ENCODE results near the gene AGBL2. TPM values are rescaled to one million over a fixed set of nuclear protein-coding genes. Genes with fewer than 3 reads are reported as not detected.

The AGBL2 gene
- total and polyA plus RNA-seq, 11 donors, result 0.03 to 1.4 (median 0.37) TPM; not detected in 6

DNA sequence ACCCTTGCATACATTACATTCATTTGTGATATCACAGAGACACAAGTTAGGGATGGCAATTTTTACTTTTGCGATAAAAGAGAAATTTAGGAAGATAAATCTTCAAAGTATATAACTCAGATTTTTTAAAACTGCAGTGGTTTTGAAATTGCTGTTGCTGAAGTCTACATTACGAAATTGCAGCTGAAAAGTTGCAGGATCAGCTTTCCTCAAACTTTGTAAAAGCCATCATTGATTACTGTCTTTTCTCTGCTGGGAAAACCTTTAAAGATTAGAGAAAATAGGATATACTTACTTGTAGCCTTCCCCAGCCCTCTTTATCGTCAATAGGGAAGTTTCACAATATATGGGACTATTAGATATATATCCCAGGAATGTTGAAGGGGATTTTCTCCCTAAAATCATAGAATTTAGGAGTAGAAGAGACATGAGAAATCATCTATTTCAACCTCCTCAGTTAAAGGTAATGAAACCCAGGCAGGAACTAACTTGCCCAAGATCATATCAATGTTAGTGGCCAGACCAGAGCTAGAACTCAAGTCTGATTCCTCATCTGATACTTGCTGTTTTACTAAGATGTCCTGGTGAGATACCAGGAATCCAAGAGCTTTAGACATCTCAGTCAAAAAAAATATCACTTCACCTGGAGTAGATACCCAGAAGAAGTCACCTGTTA lies 10.4 kb upstream of the AGBL2 start:
- Histone ChIP-seq H3K27me3 (no peaks in the 10 kb centered on the region), H3K9me3 (no peaks in the 10 kb centered on the region), H3K4me1 (peaks cover 0 to 17% (median 8%) of the 10 kb centered on the region in 12 donors), H3K4me3 (no peak overlapping the region), H3K36me3 (peaks cover 0 to 100% (median 100%) of the 10 kb centered on the region in 9 donors), H3K27ac (no peak overlapping the region)
- TF ChIP-seq, protein P1, sequence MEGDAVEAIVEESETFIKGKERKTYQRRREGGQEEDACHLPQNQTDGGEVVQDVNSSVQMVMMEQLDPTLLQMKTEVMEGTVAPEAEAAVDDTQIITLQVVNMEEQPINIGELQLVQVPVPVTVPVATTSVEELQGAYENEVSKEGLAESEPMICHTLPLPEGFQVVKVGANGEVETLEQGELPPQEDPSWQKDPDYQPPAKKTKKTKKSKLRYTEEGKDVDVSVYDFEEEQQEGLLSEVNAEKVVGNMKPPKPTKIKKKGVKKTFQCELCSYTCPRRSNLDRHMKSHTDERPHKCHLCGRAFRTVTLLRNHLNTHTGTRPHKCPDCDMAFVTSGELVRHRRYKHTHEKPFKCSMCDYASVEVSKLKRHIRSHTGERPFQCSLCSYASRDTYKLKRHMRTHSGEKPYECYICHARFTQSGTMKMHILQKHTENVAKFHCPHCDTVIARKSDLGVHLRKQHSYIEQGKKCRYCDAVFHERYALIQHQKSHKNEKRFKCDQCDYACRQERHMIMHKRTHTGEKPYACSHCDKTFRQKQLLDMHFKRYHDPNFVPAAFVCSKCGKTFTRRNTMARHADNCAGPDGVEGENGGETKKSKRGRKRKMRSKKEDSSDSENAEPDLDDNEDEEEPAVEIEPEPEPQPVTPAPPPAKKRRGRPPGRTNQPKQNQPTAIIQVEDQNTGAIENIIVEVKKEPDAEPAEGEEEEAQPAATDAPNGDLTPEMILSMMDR (IDR thresholded peaks at IDR 0.05), result no peak
- no peak for TF ChIP-seq POLR2A (IDR thresholded peaks at IDR 0.05)
- whole genome bisulfite sequencing, 4 donors, result 90 to 97% (median 95%) methylated on average over 3 of the region's 3 CpGs
- ATAC-seq, result no peak
- intact Hi-C loops (cut with DNase I), result loop anchor here in 1 of 10 donors (10.0 kb wide), 1 partner anchor 89 kb away; no protein-coding TSS in a partner anchor
- DNase-seq, result no peak

DNA sequence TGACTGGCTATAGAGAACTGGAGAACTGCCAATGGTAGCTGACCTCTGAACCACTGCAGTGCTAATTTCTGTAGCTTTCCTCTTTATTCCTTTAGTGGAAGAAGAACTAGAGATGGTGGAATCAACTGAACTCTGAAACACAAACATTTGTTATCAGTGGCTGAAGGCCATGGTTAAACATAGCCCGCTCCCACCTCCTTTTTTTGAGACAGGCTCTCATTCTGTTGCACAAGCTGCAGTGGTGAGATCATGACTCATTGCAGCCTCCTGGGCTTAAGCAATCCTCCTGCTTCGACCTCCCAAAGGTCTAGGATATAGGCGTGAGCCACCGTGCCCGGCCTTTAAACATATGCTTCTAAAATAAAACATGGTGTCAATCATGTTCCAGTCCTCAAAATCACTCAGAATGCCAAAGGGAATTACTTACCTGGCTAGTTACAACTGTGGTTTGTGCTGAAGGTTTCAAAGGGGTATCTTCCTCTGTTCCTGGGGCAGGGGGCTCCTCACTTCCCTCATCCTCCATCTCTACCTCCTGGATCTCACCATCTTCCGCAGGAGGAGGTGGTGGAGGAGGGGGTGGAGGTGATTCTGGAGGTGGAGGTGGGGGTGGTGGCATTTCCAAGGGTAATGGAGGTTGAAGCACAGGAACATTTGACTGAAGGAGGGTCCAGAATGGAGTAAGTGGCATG lies 9.0 kb upstream of the AGBL2 start:
- Histone ChIP-seq H3K27ac (peak overlapping the region in 6 of 12 donors; percentile 7 to 65 (median 32)), H3K9me3 (no peaks in the 10 kb centered on the region), H3K4me1 (peaks cover 0 to 17% (median 8%) of the 10 kb centered on the region in 12 donors), H3K27me3 (no peaks in the 10 kb centered on the region), H3K4me3 (no peak overlapping the region), H3K36me3 (peaks cover 0 to 100% (median 100%) of the 10 kb centered on the region in 9 donors)
- intact Hi-C loops (cut with DNase I), result loop anchor here in 1 of 10 donors (10.0 kb wide), 1 partner anchor 91 kb away; no protein-coding TSS in a partner anchor
- DNase-seq (peak in 1 of 5 donors; percentile 40), ATAC-seq (peak; percentile 39 to 78 (median 60))
- WGBS, 4 donors, result 70 to 77% (median 76%) methylated on average over 6 of the region's 6 CpGs
- TF ChIP-seq, protein P1 (IDR thresholded peaks at IDR 0.05), result no peak
- no peak for TF ChIP-seq POLR2A (IDR thresholded peaks at IDR 0.05)

DNA sequence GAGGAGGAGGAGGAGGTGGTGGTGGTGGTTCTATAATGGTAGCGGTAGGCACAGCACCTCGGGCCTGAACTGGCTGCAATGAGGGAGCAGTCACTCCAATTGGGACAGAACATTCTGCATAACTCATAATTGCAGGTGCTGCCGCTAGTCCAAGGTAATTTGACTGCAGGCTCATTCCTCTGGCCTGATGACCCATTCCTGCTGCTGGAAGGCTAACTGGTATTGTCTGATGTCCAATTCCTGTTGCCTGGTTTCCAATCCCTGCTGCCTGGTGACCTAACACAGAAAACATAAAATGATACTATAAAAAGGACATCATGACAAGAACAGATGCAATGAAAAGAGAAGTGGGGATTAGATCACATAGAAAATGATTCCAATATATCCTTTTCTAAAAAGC lies 7.9 kb upstream of the AGBL2 start:
- intact Hi-C loops (cut with DNase I), result loop anchor here in 1 of 10 donors (10.0 kb wide), 1 partner anchor 92 kb away; no protein-coding TSS in a partner anchor
- Histone ChIP-seq H3K27ac (peak overlapping the region in 7 of 12 donors; percentile 7 to 65 (median 25)), H3K36me3 (peaks cover 0 to 100% (median 100%) of the 10 kb centered on the region in 9 donors), H3K4me3 (no peak overlapping the region), H3K4me1 (peaks cover 0 to 17% (median 8%) of the 10 kb centered on the region in 12 donors), H3K9me3 (no peaks in the 10 kb centered on the region), H3K27me3 (no peaks in the 10 kb centered on the region)
- TF ChIP-seq, protein P1 (IDR thresholded peaks at IDR 0.05), result no peak
- TF ChIP-seq POLR2A (IDR thresholded peaks at IDR 0.05), result no peak
- WGBS, 4 donors, result 70 to 89% (median 74%) methylated on average over 3 of the region's 3 CpGs
- peak; percentile 75 to 88 (median 82) for ATAC-seq
- peak in 1 of 5 donors; percentile 33 for DNase-seq

DNA sequence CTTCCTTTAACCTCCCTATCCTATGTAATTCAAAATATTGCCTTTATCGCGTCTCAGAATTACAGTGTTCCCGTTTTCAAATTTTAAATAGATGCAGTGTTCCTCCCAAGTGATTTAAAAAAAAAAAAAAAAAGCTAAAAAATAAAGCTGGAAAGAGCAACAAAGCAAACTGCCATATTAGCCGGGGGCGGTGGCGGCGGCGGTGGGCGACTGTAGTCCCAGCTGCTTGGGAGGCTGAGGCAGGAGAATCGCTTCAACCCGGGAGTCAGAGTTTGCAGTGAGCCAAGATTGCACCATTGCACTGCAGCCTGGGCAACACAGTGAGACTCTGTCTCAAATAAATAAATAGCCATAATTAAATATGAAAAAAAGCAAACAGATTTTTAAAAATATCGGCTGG lies 5.5 kb upstream of the AGBL2 start:
- WGBS, 4 donors, result 95 to 97% (median 96%) methylated on average over 12 of the region's 12 CpGs
- H3K27me3 ChIP-seq, result no peaks in the 10 kb centered on the region
- DNase-seq (no peak), ATAC-seq (no peak)
- intact Hi-C loops (cut with DNase I), result loop anchor here in 1 of 10 donors (10.0 kb wide), 1 partner anchor 94 kb away; no protein-coding TSS in a partner anchor
- H3K9me3 ChIP-seq, result no peaks in the 10 kb centered on the region
- TF ChIP-seq POLR2A (IDR thresholded peaks at IDR 0.05), result no peak
- TF ChIP-seq, protein P1 (IDR thresholded peaks at IDR 0.05), result no peak
- peaks cover 0 to 98% (median 93%) of the 10 kb centered on the region in 9 donors for H3K36me3 ChIP-seq
- peaks cover 0 to 17% (median 8%) of the 10 kb centered on the region in 12 donors for H3K4me1 ChIP-seq
- no peak overlapping the region for H3K4me3 ChIP-seq
- H3K27ac ChIP-seq, result no peak overlapping the region
